HL-60 (cell line): ENCODE measurements around the gene AKR1E2.

ENCODE experiments used
- GABPA ChIP-seq: IDR thresholded peaks from 2 replicates; pipeline ENCODE4 v1.6.1; 2012; ENCODE audit warnings: low read depth
- POLR2AphosphoS5 ChIP-seq: IDR thresholded peaks from 2 replicates; pipeline ENCODE4 v1.6.1; 2012; ENCODE audit warnings: low read depth
- SPI1 ChIP-seq: IDR thresholded peaks from 2 replicates; pipeline ENCODE4 v1.6.1; 2012; ENCODE audit warnings: low read depth, mild to moderate bottlenecking, borderline replicate concordance
- TF ChIP-seq, protein P1 (sequence below): IDR thresholded peaks from 2 replicates; pipeline ENCODE4 v1.6.1; 2012; ENCODE audit warnings: low read depth; ENCODE audit not compliant: insufficient replicate concordance
- TF ChIP-seq, protein P2 (sequence below): IDR thresholded peaks from one replicate; pipeline ENCODE4 v1.5.1; 2011; ENCODE audit warnings: low read length, control low read depth, inconsistent platforms; ENCODE audit not compliant: insufficient read depth

DNA sequence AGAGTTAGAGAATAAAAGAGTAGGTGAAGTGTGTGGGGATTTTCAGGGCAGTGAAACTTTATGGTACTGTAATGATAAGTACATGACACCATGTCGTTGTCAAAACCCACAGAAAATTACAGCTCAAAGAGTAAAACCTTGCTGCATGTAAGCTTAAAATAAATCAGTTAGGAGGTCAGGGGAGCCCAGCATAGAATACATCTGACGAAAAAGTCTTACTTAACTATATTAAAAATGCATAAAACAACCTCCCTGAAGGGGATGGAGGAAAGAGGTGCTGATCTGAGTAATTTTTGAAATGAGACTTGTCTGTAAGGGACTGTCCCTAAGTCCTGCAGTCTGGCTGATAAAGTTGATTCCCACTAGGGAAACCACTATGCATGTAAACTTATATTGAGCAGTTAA lies 49.8 kb upstream of the AKR1E2 start:
- TF ChIP-seq POLR2AphosphoS5 (no peak), GABPA (no peak), SPI1 (no peak)
- TF ChIP-seq, protein P1, sequence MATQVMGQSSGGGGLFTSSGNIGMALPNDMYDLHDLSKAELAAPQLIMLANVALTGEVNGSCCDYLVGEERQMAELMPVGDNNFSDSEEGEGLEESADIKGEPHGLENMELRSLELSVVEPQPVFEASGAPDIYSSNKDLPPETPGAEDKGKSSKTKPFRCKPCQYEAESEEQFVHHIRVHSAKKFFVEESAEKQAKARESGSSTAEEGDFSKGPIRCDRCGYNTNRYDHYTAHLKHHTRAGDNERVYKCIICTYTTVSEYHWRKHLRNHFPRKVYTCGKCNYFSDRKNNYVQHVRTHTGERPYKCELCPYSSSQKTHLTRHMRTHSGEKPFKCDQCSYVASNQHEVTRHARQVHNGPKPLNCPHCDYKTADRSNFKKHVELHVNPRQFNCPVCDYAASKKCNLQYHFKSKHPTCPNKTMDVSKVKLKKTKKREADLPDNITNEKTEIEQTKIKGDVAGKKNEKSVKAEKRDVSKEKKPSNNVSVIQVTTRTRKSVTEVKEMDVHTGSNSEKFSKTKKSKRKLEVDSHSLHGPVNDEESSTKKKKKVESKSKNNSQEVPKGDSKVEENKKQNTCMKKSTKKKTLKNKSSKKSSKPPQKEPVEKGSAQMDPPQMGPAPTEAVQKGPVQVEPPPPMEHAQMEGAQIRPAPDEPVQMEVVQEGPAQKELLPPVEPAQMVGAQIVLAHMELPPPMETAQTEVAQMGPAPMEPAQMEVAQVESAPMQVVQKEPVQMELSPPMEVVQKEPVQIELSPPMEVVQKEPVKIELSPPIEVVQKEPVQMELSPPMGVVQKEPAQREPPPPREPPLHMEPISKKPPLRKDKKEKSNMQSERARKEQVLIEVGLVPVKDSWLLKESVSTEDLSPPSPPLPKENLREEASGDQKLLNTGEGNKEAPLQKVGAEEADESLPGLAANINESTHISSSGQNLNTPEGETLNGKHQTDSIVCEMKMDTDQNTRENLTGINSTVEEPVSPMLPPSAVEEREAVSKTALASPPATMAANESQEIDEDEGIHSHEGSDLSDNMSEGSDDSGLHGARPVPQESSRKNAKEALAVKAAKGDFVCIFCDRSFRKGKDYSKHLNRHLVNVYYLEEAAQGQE = no peak
- TF ChIP-seq, protein P2, sequence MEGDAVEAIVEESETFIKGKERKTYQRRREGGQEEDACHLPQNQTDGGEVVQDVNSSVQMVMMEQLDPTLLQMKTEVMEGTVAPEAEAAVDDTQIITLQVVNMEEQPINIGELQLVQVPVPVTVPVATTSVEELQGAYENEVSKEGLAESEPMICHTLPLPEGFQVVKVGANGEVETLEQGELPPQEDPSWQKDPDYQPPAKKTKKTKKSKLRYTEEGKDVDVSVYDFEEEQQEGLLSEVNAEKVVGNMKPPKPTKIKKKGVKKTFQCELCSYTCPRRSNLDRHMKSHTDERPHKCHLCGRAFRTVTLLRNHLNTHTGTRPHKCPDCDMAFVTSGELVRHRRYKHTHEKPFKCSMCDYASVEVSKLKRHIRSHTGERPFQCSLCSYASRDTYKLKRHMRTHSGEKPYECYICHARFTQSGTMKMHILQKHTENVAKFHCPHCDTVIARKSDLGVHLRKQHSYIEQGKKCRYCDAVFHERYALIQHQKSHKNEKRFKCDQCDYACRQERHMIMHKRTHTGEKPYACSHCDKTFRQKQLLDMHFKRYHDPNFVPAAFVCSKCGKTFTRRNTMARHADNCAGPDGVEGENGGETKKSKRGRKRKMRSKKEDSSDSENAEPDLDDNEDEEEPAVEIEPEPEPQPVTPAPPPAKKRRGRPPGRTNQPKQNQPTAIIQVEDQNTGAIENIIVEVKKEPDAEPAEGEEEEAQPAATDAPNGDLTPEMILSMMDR = no peak
